ENCODE measurements around the gene CDH12.

DNA sequence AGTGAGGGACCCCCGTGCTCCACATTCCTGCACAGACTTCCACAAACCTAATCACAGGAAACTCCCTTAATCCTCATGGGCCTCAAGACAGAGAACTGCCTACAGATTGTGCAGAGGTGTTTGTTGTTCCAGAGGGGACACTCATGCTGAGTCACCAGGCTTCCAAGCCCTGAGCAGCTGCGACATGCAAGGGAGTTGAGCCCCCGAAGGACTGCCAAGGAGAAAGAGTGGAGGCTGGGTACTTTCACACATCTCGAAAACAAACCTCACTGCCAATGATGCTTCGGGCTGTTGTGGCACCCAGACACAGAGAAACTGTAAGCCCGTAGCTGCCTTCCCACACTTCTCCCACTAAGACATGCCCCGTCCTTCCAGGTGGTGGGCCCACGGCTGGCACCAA, 480.8 kb downstream of the CDH12 start:
- TF ChIP-seq POLR2A (IDR thresholded peaks at IDR 0.05; ENCODE audit: low read length) (no peak), GATA1 (IDR thresholded peaks at IDR 0.05; ENCODE audit: low read depth, low read length) (no peak)

Data from erythroblast (primary cell).